Esophagus muscularis mucosa (tissue), 4 donors: ENCODE measurements around the gene NDUFAF8. TPM values are rescaled to one million over a fixed set of nuclear protein-coding genes. Genes with fewer than 3 reads are reported as not detected.

ENCODE experiments used
- DNase-seq: peaks from one replicate; pipeline ENCODE4 v3.0.0-alpha.2; 2017; ENCODE audit errors: extremely low spot score
- H3K27ac ChIP-seq, 4 donors: fragments of 200-600 bp; sonication (generic); replicated peaks in 1 of 4; 1 replicate in 3 of 4; 2 replicates in 1 of 4; pipeline ENCODE4 v1.5.1; 2016 to 2019; ENCODE audit warnings: mild to moderate bottlenecking in 1 of 4
- H3K27me3 ChIP-seq, 4 donors: fragments of 200-600 bp; sonication (generic); one replicate each; pipeline versions ENCODE4 v1.5.1 to v1.6.0; 2016 to 2019
- H3K36me3 ChIP-seq, 4 donors: fragments of 200-600 bp; sonication (generic); one replicate each; pipeline ENCODE4 v1.5.1; 2016 to 2019
- H3K4me1 ChIP-seq, 4 donors: fragments of 200-600 bp; sonication (generic); one replicate each; pipeline ENCODE4 v1.5.1; 2016 to 2019
- H3K4me3 ChIP-seq, 4 donors: fragments of 200-600 bp; sonication (generic); 1 replicate in 2 of 4; 2 replicates in 2 of 4; pipeline ENCODE4 v1.5.1; 2016 to 2019; ENCODE audit warnings: mild to moderate bottlenecking in 4 of 4, moderate library complexity in 1 of 4
- H3K9me3 ChIP-seq, 4 donors: fragments of 200-600 bp; sonication (generic); 1 replicate in 3 of 4; 2 replicates in 1 of 4; pipeline ENCODE4 v1.5.1; 2016 to 2019
- CTCF ChIP-seq, 3 experiments: fragments of 200-600 bp in 2 of 3; fragments of 450-650 bp in 1 of 3; sonication (generic) in 2 of 3; IDR thresholded peaks; one replicate each; pipeline ENCODE4 v1.5.1; 2017 to 2019; ENCODE audit warnings: antibody characterized with exemption in 3 of 3, mild to moderate bottlenecking in 2 of 3, moderate library complexity in 1 of 3
- EP300 ChIP-seq: sonication (generic); formaldehyde crosslinking; IDR thresholded peaks from one replicate; pipeline ENCODE4 v1.6.1; 2017; ENCODE audit warnings: antibody characterized with exemption
- POLR2A ChIP-seq: fragments of 450-650 bp; IDR thresholded peaks from one replicate; pipeline ENCODE4 v1.6.1; 2017; ENCODE audit warnings: antibody characterized with exemption, moderate library complexity, mild to moderate bottlenecking, low read depth
- POLR2AphosphoS5 ChIP-seq, 2 donors: sonication (generic); formaldehyde crosslinking; IDR thresholded peaks; one replicate each; pipeline ENCODE4 v1.6.1; 2017; ENCODE audit warnings: antibody characterized with exemption in 2 of 2
- WGBS: methylation state at CpG from one replicate; pipeline ENCODE4 v1.1.5; 2018; 5-methylcytosine and 5-hydroxymethylcytosine counted together
- intact Hi-C: fragments of 100-400 bp; cut with DNase I; formaldehyde crosslinking; loops from one replicate; pipeline ENCODE4 v1.15.1; 2023
- total RNA-seq, 4 donors: library from RNA; depleted of rRNA; stranded (reverse); fragments of >200 nt; gene quantifications; one replicate each; pipeline versions ENCODE4 v1.1.0 to v1.2.1, GENCODE V29; 2016

The NDUFAF8 gene
- total RNA-seq, 4 donors from 2014 or later, result 34.6 to 54.8 (median 40.4) TPM

GRCh38 chr17:81282141-81282540, 43.0 kb downstream of the NDUFAF8 start:
- 86% methylated on average over 3 of the region's 33 CpGs for WGBS
- intact Hi-C loops, result no loop called here
- Histone ChIP-seq H3K27ac (no peak overlapping the region), H3K9me3 (no peaks in the 10 kb centered on the region), H3K4me3 (no peak overlapping the region), H3K27me3 (no peaks in the 10 kb centered on the region), H3K36me3 (peaks cover 14 to 60% (median 55%) of the 10 kb centered on the region in 4 donors), H3K4me1 (peaks cover 32 to 67% (median 61%) of the 10 kb centered on the region in 4 donors)
- DNase-seq, result no peak
- no peak for TF ChIP-seq EP300
- no peak for TF ChIP-seq POLR2A
- TF ChIP-seq CTCF (IDR thresholded peaks at IDR 0.05), result no peak
- no peak for TF ChIP-seq POLR2AphosphoS5 (IDR thresholded peaks at IDR 0.05)

- Histone ChIP-seq H3K36me3 (peaks cover 14 to 67% (median 61%) of the 10 kb centered on the region in 4 donors), H3K27me3 (no peaks in the 10 kb centered on the region), H3K4me3 (no peak overlapping the region), H3K4me1 (peaks cover 32 to 63% (median 56%) of the 10 kb centered on the region in 4 donors), H3K27ac (no peak overlapping the region), H3K9me3 (no peaks in the 10 kb centered on the region)
- no peak for TF ChIP-seq POLR2A
- no peak for TF ChIP-seq CTCF (IDR thresholded peaks at IDR 0.05)
- no peak for TF ChIP-seq POLR2AphosphoS5 (IDR thresholded peaks at IDR 0.05)
- WGBS, result 93% methylated on average over 5 of the region's 16 CpGs
- DNase-seq, result no peak
- intact Hi-C loops, result no loop called here
Observed at GRCh38 chr17:81282876-81283275, 43.8 kb downstream of the NDUFAF8 start.

- WGBS, result 51% methylated on average over 31 of the region's 37 CpGs
- peaks cover 26 to 39% (median 34%) of the 10 kb centered on the region in 4 donors for H3K4me1 ChIP-seq
- H3K27ac ChIP-seq, result peak overlapping the region; percentile 60 to 81 (median 75)
- H3K27me3 ChIP-seq, result no peaks in the 10 kb centered on the region
- H3K36me3 ChIP-seq, result peaks cover 19 to 73% (median 64%) of the 10 kb centered on the region in 4 donors
- H3K9me3 ChIP-seq, result no peaks in the 10 kb centered on the region
- DNase-seq, result peak; percentile 94
- H3K4me3 ChIP-seq, result peak overlapping the region; percentile 38 to 54 (median 42)
- TF ChIP-seq CTCF (IDR thresholded peaks at IDR 0.05) (no peak), POLR2A (no peak), EP300 (no peak), POLR2AphosphoS5 (IDR thresholded peaks at IDR 0.05) (peak in 1 of 2 donors; percentile 45)
- intact Hi-C loops, result no loop called here
Observed at GRCh38 chr17:81285179-81285878, 46.2 kb downstream of the NDUFAF8 start.

GRCh38 chr17:81285894-81286293, 46.8 kb downstream of the NDUFAF8 start:
- WGBS, result 66% methylated on average over 9 of the region's 12 CpGs
- Histone ChIP-seq H3K27me3 (no peaks in the 10 kb centered on the region), H3K9me3 (no peaks in the 10 kb centered on the region), H3K36me3 (peaks cover 19 to 73% (median 58%) of the 10 kb centered on the region in 4 donors), H3K4me3 (peak overlapping the region; percentile 38 to 54 (median 42)), H3K27ac (peak overlapping the region; percentile 60 to 81 (median 75)), H3K4me1 (peaks cover 22 to 33% (median 32%) of the 10 kb centered on the region in 4 donors)
- intact Hi-C loops, result no loop called here
- no peak for DNase-seq
- no peak for TF ChIP-seq POLR2AphosphoS5 (IDR thresholded peaks at IDR 0.05)
- TF ChIP-seq EP300, result no peak
- TF ChIP-seq CTCF (IDR thresholded peaks at IDR 0.05), result no peak
- no peak for TF ChIP-seq POLR2A
